Upper lobe of left lung (tissue), 4 donors: ENCODE data around the gene MMAB.
"Not testable (repeated sequence)": the region's sequence is repeated elsewhere in the genome, so short reads cannot be mapped to it uniquely, and the experiment has no call there.

ENCODE experiments used
- CTCF ChIP-seq, 6 experiments: fragments of 450-650 bp in 4 of 6; fragments of 200-600 bp in 2 of 6; sonication (generic) in 2 of 6; IDR thresholded peaks; one replicate each; pipeline ENCODE4 v1.5.1; 2016 to 2019; ENCODE audit warnings: antibody characterized with exemption in 6 of 6
- EP300 ChIP-seq, 4 donors: sonication (generic); formaldehyde crosslinking; IDR thresholded peaks; one replicate each; pipeline ENCODE4 v1.5.1; 2017; ENCODE audit warnings: antibody characterized with exemption in 4 of 4, control low read depth in 2 of 4
- POLR2A ChIP-seq, 4 donors: fragments of 450-650 bp; IDR thresholded peaks; one replicate each; pipeline ENCODE4 v1.5.1; 2016 to 2017; ENCODE audit warnings: antibody characterized with exemption in 4 of 4, mild to moderate bottlenecking in 2 of 4

- TF ChIP-seq POLR2A, EP300, CTCF (IDR thresholded peaks at IDR 0.05): not testable (repeated sequence)
These were observed 28.8 kb upstream of the MMAB start for GRCh38 chr12:109602132-109602531.
